B cell (primary cell): ENCODE results near the gene SLC9C1. TPM values are rescaled to one million over a fixed set of nuclear protein-coding genes. Genes with fewer than 3 reads are reported as not detected.

Experiments
- ATAC-seq: fragments of 200-7000 bp; cut with Tn5 transposase; one replicate; pipeline ENCODE4 v1.10.0; 2021; ENCODE audit warnings: low read depth, mild to moderate bottlenecking, moderate number of reproducible peaks, moderate library complexity
- CTCF ChIA-PET: fragments of 350-600 bp; sonication (Branson Sonifier 250); formaldehyde crosslinking; loops from one replicate; lab custom pipeline; 2021; ENCODE audit warnings: antibody characterized with exemption, inconsistent platforms; lab: Charles Lee
- POLR2A ChIA-PET: fragments of 350-600 bp; sonication (Branson Sonifier 250); formaldehyde crosslinking; loops from one replicate; lab custom pipeline; 2021; ENCODE audit warnings: antibody characterized with exemption; lab: Charles Lee
- DNase-seq: peaks from one replicate; pipeline ENCODE4 v3.0.0; 2013
- H2AFZ ChIP-seq: 2 replicates; pipeline ENCODE4 v1.6.1; 2012; ENCODE audit warnings: mild to moderate bottlenecking, low read depth, low read length; ENCODE audit not compliant: insufficient read depth, poor library complexity, severe bottlenecking
- H3K27ac ChIP-seq, 2 donors: 1 replicate in 1 of 2; 2 replicates in 1 of 2; pipeline ENCODE4 v1.5.1; 2012 to 2013; ENCODE audit warnings: low read length in 2 of 2, mild to moderate bottlenecking in 2 of 2, moderate library complexity in 1 of 2
- H3K27me3 ChIP-seq, 4 experiments: fragments of 200-600 bp in 1 of 4; sonication (generic) in 1 of 4; replicated peaks in 1 of 4; 1 replicate in 2 of 4; 2 replicates in 2 of 4; pipeline versions ENCODE4 v1.6.1 to v1.7.0; 2013 to 2016; ENCODE audit warnings: low read length in 3 of 4, mild to moderate bottlenecking in 2 of 4, mixed read lengths in 1 of 4, moderate library complexity in 1 of 4; ENCODE audit not compliant: insufficient read depth in 4 of 4, control insufficient read depth in 3 of 4; ENCODE audit errors: control extremely low read depth in 1 of 4
- H3K36me3 ChIP-seq, 2 experiments: replicated peaks in 1 of 2; 1 replicate in 1 of 2; 2 replicates in 1 of 2; pipeline versions ENCODE4 v1.6.1 to v1.7.1; 2013; ENCODE audit warnings: low read length in 1 of 2; ENCODE audit not compliant: insufficient read depth in 2 of 2, control insufficient read depth in 1 of 2; ENCODE audit errors: control extremely low read depth in 1 of 2, extremely low read depth in 1 of 2
- H3K4me1 ChIP-seq, 2 donors: fragments of 200-600 bp in 1 of 2; sonication (generic) in 1 of 2; 1 replicate in 1 of 2; 2 replicates in 1 of 2; pipeline versions ENCODE4 v1.5.1 to v1.6.1; 2013 to 2017; ENCODE audit warnings: low read length in 2 of 2; ENCODE audit not compliant: control insufficient read depth in 2 of 2, insufficient read depth in 2 of 2
- H3K4me2 ChIP-seq: replicated peaks from 2 replicates; pipeline ENCODE3; 2012; ENCODE audit warnings: mild to moderate bottlenecking, low read depth, low read length; ENCODE audit not compliant: poor library complexity, severe bottlenecking
- H3K4me3 ChIP-seq, 5 experiments: fragments of 200-600 bp in 1 of 5; sonication (generic) in 1 of 5; 1 replicate in 3 of 5; 2 replicates in 2 of 5; pipeline versions ENCODE4 v1.5.1 to v1.7.0; 2011 to 2016; ENCODE audit warnings: low read length in 4 of 5, mild to moderate bottlenecking in 4 of 5, low read depth in 2 of 5, control low read depth in 1 of 5, moderate library complexity in 1 of 5; ENCODE audit not compliant: insufficient read depth in 1 of 5; ENCODE audit errors: control extremely low read depth in 1 of 5, extremely low read depth in 1 of 5
- H3K79me2 ChIP-seq: fragments of 200-600 bp; sonication (generic); one replicate; pipeline ENCODE4 v1.6.0; 2016; ENCODE audit warnings: low read length; ENCODE audit not compliant: control insufficient read depth, insufficient read depth
- H3K9ac ChIP-seq: fragments of 200-600 bp; sonication (generic); 2 replicates; pipeline ENCODE4 v1.6.1; 2017; ENCODE audit warnings: mild to moderate bottlenecking, low read length, moderate library complexity
- H3K9me3 ChIP-seq, 3 donors: one replicate each; pipeline versions ENCODE4 v1.6.1 to v1.7.1; 2013; ENCODE audit warnings: low read length in 2 of 3; ENCODE audit not compliant: control insufficient read depth in 2 of 3, insufficient read depth in 1 of 3; ENCODE audit errors: control extremely low read depth in 1 of 3
- H4K20me1 ChIP-seq: 2 replicates; pipeline ENCODE4 v1.6.0; 2012; ENCODE audit warnings: mild to moderate bottlenecking, low read length; ENCODE audit not compliant: insufficient read depth, control insufficient read depth, poor library complexity, severe bottlenecking
- H3K27ac Mint-ChIP-seq: one replicate; pipeline ENCODE4 v1.8.0; 2021; ENCODE audit warnings: mixed read lengths
- H3K27me3 Mint-ChIP-seq: one replicate; pipeline ENCODE4 v1.8.0; 2021; ENCODE audit warnings: mixed read lengths
- H3K4me1 Mint-ChIP-seq: one replicate; pipeline ENCODE4 v1.8.0; 2021; ENCODE audit warnings: mixed read lengths
- H3K4me3 Mint-ChIP-seq: one replicate; pipeline ENCODE4 v1.8.0; 2021; ENCODE audit warnings: mixed read lengths
- H3K9me3 Mint-ChIP-seq: one replicate; pipeline ENCODE4 v1.8.0; 2022; ENCODE audit warnings: mixed read lengths; ENCODE audit not compliant: insufficient read depth
- EZH2 ChIP-seq: IDR thresholded peaks from 2 replicates; pipeline ENCODE4 v1.6.1; 2012; ENCODE audit warnings: borderline replicate concordance, low read depth, mild to moderate bottlenecking, moderate library complexity, low read length; ENCODE audit not compliant: insufficient read depth, poor library complexity, severe bottlenecking
- WGBS: methylation state at CpG from one replicate; pipeline ENCODE4 v1.1.5; 2013; ENCODE audit warnings: missing lambda C conversion rate; ENCODE audit not compliant: insufficient coverage; 5-methylcytosine and 5-hydroxymethylcytosine counted together
- intact Hi-C: fragments of 100-400 bp; cut with micrococcal nuclease; formaldehyde crosslinking; loops from one replicate; pipeline ENCODE4 v1.10.0; 2022
- polyA plus RNA-seq: library from polyadenylated mRNA; depleted of rRNA; stranded (reverse); fragments of >200 nt; gene quantifications from 2 replicates; pipeline ENCODE4 v1.2.3, GENCODE V29; 2012
- total RNA-seq, 2 donors: library from RNA; stranded (reverse); fragments of 120-200 nt in 1 of 2; gene quantifications; 1 replicate in 1 of 2; 2 replicates in 1 of 2; pipeline versions ENCODE4 v1.2.3 to v1.2.4, GENCODE V29; 2013 to 2022
- TF ChIP-seq, protein P1 (sequence below): fragments of 200-600 bp; IDR thresholded peaks from one replicate; pipeline ENCODE4 v1.8.0; 2022; ENCODE audit warnings: antibody characterized with exemption, mild to moderate bottlenecking

The SLC9C1 gene
- total and polyA plus RNA-seq, 2 donors (not counting 1 experiment from before 2014, with no cell fraction given), result 0.07 to 0.49 TPM

DNA sequence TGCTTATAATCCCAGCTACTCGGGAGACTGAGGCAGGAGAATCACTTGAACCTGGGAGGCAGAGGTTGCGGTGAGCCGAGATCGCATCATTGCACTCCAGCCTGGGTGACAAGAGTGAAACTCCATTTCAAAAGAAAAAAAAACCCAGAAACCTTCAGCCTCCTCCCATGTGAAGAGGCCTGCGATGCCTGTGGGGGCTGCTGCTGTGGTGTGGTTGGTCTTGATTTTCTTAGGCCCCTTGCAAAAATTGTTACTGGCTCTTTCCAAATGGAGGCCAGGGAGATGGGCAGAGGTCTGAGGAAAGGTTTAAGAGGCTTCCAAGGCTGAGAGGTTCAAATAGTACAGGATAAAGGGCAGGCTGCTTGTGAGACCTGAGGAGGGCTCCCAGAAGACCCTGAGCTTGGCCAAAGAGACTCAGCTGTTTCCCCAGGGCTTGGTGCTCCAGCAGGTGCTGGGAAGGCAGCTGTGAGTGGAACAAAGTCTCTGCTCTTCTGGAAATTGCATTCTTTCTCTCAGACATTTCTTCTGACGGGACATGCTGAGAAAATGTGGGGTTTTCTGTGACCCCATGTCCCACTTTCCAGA lies 179.3 kb downstream of the SLC9C1 start:
- TF ChIP-seq EZH2, result no peak
- TF ChIP-seq, protein P1, sequence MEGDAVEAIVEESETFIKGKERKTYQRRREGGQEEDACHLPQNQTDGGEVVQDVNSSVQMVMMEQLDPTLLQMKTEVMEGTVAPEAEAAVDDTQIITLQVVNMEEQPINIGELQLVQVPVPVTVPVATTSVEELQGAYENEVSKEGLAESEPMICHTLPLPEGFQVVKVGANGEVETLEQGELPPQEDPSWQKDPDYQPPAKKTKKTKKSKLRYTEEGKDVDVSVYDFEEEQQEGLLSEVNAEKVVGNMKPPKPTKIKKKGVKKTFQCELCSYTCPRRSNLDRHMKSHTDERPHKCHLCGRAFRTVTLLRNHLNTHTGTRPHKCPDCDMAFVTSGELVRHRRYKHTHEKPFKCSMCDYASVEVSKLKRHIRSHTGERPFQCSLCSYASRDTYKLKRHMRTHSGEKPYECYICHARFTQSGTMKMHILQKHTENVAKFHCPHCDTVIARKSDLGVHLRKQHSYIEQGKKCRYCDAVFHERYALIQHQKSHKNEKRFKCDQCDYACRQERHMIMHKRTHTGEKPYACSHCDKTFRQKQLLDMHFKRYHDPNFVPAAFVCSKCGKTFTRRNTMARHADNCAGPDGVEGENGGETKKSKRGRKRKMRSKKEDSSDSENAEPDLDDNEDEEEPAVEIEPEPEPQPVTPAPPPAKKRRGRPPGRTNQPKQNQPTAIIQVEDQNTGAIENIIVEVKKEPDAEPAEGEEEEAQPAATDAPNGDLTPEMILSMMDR, result no peak
- Histone ChIP-seq H3K79me2 (no peaks in the 10 kb centered on the region), H3K4me1 (peaks cover 70 to 75% of the 10 kb centered on the region in 2 donors), H2AFZ (peak overlapping the region; percentile 31), H4K20me1 (no peaks in the 10 kb centered on the region), H3K27me3 (no peaks in the 10 kb centered on the region), H3K9me3 (no peaks in the 10 kb centered on the region), H3K9ac (peak overlapping the region; percentile 15), H3K36me3 (no peaks in the 10 kb centered on the region), H3K27ac (peak overlapping the region; percentile 42 to 56), H3K4me2 (peak overlapping the region; percentile 55), H3K4me3 (peak overlapping the region in 1 of 5 experiments; percentile 4)
- ATAC-seq, result no peak
- DNase-seq, result peak; percentile 45
- Mint-ChIP-seq H3K4me1 (peaks cover 68% of the 10 kb centered on the region), H3K27ac (peak overlapping the region; percentile 91), H3K4me3 (peak overlapping the region; percentile 58), H3K27me3 (no peaks in the 10 kb centered on the region), H3K9me3 (no peaks in the 10 kb centered on the region)
- 20% methylated on average over 1 of the region's 6 CpGs for WGBS
- intact Hi-C loops, result loop anchor here (1.0 to 5.0 kb wide), 3 partner anchors 53 to 447 kb away; partner anchors contain the start of gene ATG3
- ChIA-PET CTCF (interaction anchor here (0.8 to 3.5 kb wide), 7 partner anchors 10 to 419 kb away, joined by 3 to 26 read pairs (median 8); partner anchors contain the start of genes GCSAM and SLC9C1), POLR2A (interaction anchor here (1.0 to 1.2 kb wide), 2 partner anchors 14 to 182 kb away, joined by 4 to 5 read pairs; no protein-coding TSS in a partner anchor)
